H9 (cell line): Measurements from ENCODE around the gene XPC. TPM values are rescaled to one million over a fixed set of nuclear protein-coding genes. Genes with fewer than 3 reads are reported as not detected.

ENCODE experiments used
- DNase-seq: peaks from one replicate; pipeline ENCODE4 v3.0.0-alpha.2; 2017
- H2AFZ ChIP-seq: one replicate; pipeline ENCODE4 v1.6.1; 2013; ENCODE audit warnings: mild to moderate bottlenecking, low read length, control low read depth, moderate library complexity
- H2AK5ac ChIP-seq: 2 replicates; pipeline ENCODE4 v1.6.1; 2013; ENCODE audit warnings: low read length, control low read depth, mixed read lengths; ENCODE audit not compliant: insufficient read length
- H2BK120ac ChIP-seq: one replicate; pipeline ENCODE4 v1.6.1; 2013; ENCODE audit warnings: low read depth, mild to moderate bottlenecking, low read length, control low read depth, inconsistent platforms; ENCODE audit not compliant: poor library complexity, severe bottlenecking
- H2BK12ac ChIP-seq: 2 replicates; pipeline ENCODE4 v1.6.1; 2013; ENCODE audit warnings: low read length, control low read depth, mixed read lengths, low read depth; ENCODE audit not compliant: insufficient read length
- H2BK15ac ChIP-seq: 2 replicates; pipeline ENCODE4 v1.6.1; 2013; ENCODE audit warnings: low read depth, low read length, control low read depth
- H2BK20ac ChIP-seq: one replicate; pipeline ENCODE4 v1.6.1; 2013; ENCODE audit warnings: low read depth, mild to moderate bottlenecking, low read length, control low read depth, inconsistent platforms; ENCODE audit not compliant: poor library complexity, severe bottlenecking
- H2BK5ac ChIP-seq: 2 replicates; pipeline ENCODE4 v1.6.1; 2013; ENCODE audit warnings: low read length, control low read depth, mixed read lengths; ENCODE audit not compliant: insufficient read length
- H3K14ac ChIP-seq: 2 replicates; pipeline ENCODE4 v1.6.1; 2013; ENCODE audit warnings: low read length, control low read depth; ENCODE audit not compliant: insufficient read depth
- H3K18ac ChIP-seq: 2 replicates; pipeline ENCODE4 v1.6.1; 2013; ENCODE audit warnings: low read depth, mild to moderate bottlenecking, mixed read lengths, low read length, control low read depth; ENCODE audit not compliant: insufficient read length
- H3K23ac ChIP-seq: 2 replicates; pipeline ENCODE4 v1.6.1; 2013; ENCODE audit warnings: low read length, control low read depth, mixed read lengths, low read depth; ENCODE audit not compliant: insufficient read length
- H3K23me2 ChIP-seq: 2 replicates; pipeline ENCODE4 v1.6.1; 2013; ENCODE audit warnings: low read depth, mild to moderate bottlenecking, mixed read lengths, low read length, control low read depth; ENCODE audit not compliant: insufficient read length, poor library complexity, severe bottlenecking
- H3K27ac ChIP-seq: 2 replicates; pipeline ENCODE4 v1.5.1; 2013; ENCODE audit warnings: low read length, control low read depth, mixed read lengths, low read depth; ENCODE audit not compliant: insufficient read length
- H3K27me3 ChIP-seq: 2 replicates; pipeline ENCODE4 v1.6.1; 2013; ENCODE audit warnings: low read length, control low read depth, inconsistent platforms; ENCODE audit not compliant: insufficient read depth
- H3K4ac ChIP-seq: 2 replicates; pipeline ENCODE4 v1.6.1; 2013; ENCODE audit warnings: low read depth, mild to moderate bottlenecking, control low read depth, inconsistent platforms, low read length, moderate library complexity
- H3K4me1 ChIP-seq: 2 replicates; pipeline ENCODE4 v1.6.1; 2013; ENCODE audit warnings: low read length, control low read depth, inconsistent platforms; ENCODE audit not compliant: insufficient read depth
- H3K4me2 ChIP-seq: 2 replicates; pipeline ENCODE4 v1.6.1; 2013; ENCODE audit warnings: low read length, control low read depth, mixed read lengths; ENCODE audit not compliant: insufficient read length, insufficient read depth
- H3K56ac ChIP-seq: 2 replicates; pipeline ENCODE4 v1.6.1; 2013; ENCODE audit warnings: low read depth, mild to moderate bottlenecking, mixed read lengths, low read length, control low read depth; ENCODE audit not compliant: insufficient read length
- H3K79me1 ChIP-seq: 2 replicates; pipeline ENCODE4 v1.6.1; 2013; ENCODE audit warnings: low read depth, mild to moderate bottlenecking, moderate library complexity, low read length, control low read depth, inconsistent platforms; ENCODE audit not compliant: insufficient read depth, poor library complexity, severe bottlenecking
- H3K79me2 ChIP-seq: 2 replicates; pipeline ENCODE4 v1.6.1; 2013; ENCODE audit warnings: low read length, control low read depth, inconsistent platforms; ENCODE audit not compliant: insufficient read depth
- H3K9ac ChIP-seq: 2 replicates; pipeline ENCODE4 v1.6.1; 2013; ENCODE audit warnings: low read length, control low read depth, mixed read lengths; ENCODE audit not compliant: insufficient read length; ENCODE audit errors: extremely low read depth
- H3K9me3 ChIP-seq: one replicate; pipeline ENCODE4 v1.6.1; 2013; ENCODE audit warnings: low read depth, low read length, inconsistent platforms; ENCODE audit not compliant: control insufficient read depth
- H3T11ph ChIP-seq: one replicate; pipeline ENCODE4 v1.6.1; 2013; ENCODE audit warnings: mild to moderate bottlenecking, low read length, control low read depth, inconsistent platforms
- H4K20me1 ChIP-seq: one replicate; pipeline ENCODE4 v1.6.1; 2013; ENCODE audit not compliant: control insufficient read depth, insufficient read length, insufficient read depth
- H4K5ac ChIP-seq: 2 replicates; pipeline ENCODE4 v1.6.1; 2013; ENCODE audit warnings: low read depth, mild to moderate bottlenecking, mixed read lengths, low read length, control low read depth; ENCODE audit not compliant: insufficient read length
- H4K8ac ChIP-seq: replicated peaks from 2 replicates; pipeline ENCODE4 v1.6.1; 2013; ENCODE audit warnings: low read length, control low read depth, mixed read lengths, low read depth; ENCODE audit not compliant: insufficient read length
- H4K91ac ChIP-seq: 2 replicates; pipeline ENCODE4 v1.6.1; 2013; ENCODE audit warnings: low read depth, mild to moderate bottlenecking, moderate library complexity, mixed read lengths, low read length, control low read depth; ENCODE audit not compliant: insufficient read length
- H3K27ac Mint-ChIP-seq, 3 experiments: 2 replicates in 2 of 3; 3 replicates in 1 of 3; pipeline ENCODE4 v1.8.0; 2020 to 2021; ENCODE audit warnings: mixed read lengths in 3 of 3, mild to moderate bottlenecking in 1 of 3, moderate library complexity in 1 of 3
- H3K27me3 Mint-ChIP-seq: 2 replicates; pipeline ENCODE4 v1.8.0; 2021; ENCODE audit warnings: low read depth, mild to moderate bottlenecking, moderate library complexity, mixed read lengths
- H3K36me3 Mint-ChIP-seq, 3 experiments: 2 replicates in 2 of 3; 3 replicates in 1 of 3; pipeline ENCODE4 v1.8.0; 2020 to 2021; ENCODE audit warnings: low read depth in 3 of 3, mixed read lengths in 3 of 3; ENCODE audit not compliant: insufficient read depth in 1 of 3
- H3K4me1 Mint-ChIP-seq, 2 experiments: 2 replicates each; pipeline ENCODE4 v1.8.0; 2020; ENCODE audit warnings: mixed read lengths in 2 of 2
- H3K4me3 Mint-ChIP-seq, 2 experiments: 2 replicates in 1 of 2; 3 replicates in 1 of 2; pipeline ENCODE4 v1.8.0; 2020 to 2021; ENCODE audit warnings: mild to moderate bottlenecking in 2 of 2, mixed read lengths in 2 of 2, moderate library complexity in 1 of 2
- H3K9me3 Mint-ChIP-seq, 2 experiments: 2 replicates in 1 of 2; 3 replicates in 1 of 2; pipeline ENCODE4 v1.8.0; 2020; ENCODE audit warnings: mild to moderate bottlenecking in 2 of 2, mixed read lengths in 2 of 2, moderate library complexity in 1 of 2
- total RNA-seq: library from RNA; stranded (reverse); gene quantifications from 2 replicates; pipeline ENCODE4 v1.2.1, GENCODE V29; 2021
- TF ChIP-seq, protein P1 (sequence below): fragments of 200-600 bp; sonication (generic); conservative IDR thresholded peaks from 3 replicates; pipeline ENCODE4 v1.8.0; 2021; ENCODE audit warnings: antibody characterized with exemption, mild to moderate bottlenecking

Gene XPC
- total RNA-seq, 1 experiment from 2014 or later = 30.3 TPM

- H3K27me3 Mint-ChIP-seq = peaks cover 17% of the 10 kb centered on the region
- Histone ChIP-seq H2BK120ac (no peak overlapping the region), H2AFZ (no peak overlapping the region), H2BK15ac (no peak overlapping the region), H3K79me2 (no peaks in the 10 kb centered on the region), H3K56ac (no peak overlapping the region), H2AK5ac (no peak overlapping the region), H3T11ph (no peak overlapping the region), H3K9ac (no peak overlapping the region), H3K4ac (no peak overlapping the region), H3K14ac (no peak overlapping the region), H2BK12ac (no peak overlapping the region), H4K91ac (no peak overlapping the region), H3K23me2 (peaks cover 4% of the 10 kb centered on the region), H3K23ac (no peak overlapping the region), H3K27ac (no peak overlapping the region), H3K4me2 (no peak overlapping the region), H3K4me1 (no peaks in the 10 kb centered on the region; the same call in 1 of the 2 replicates), H3K79me1 (no peaks in the 10 kb centered on the region), H2BK5ac (no peak overlapping the region), H4K5ac (no peak overlapping the region), H3K27me3 (no peaks in the 10 kb centered on the region), H2BK20ac (no peak overlapping the region), H4K8ac (no peak overlapping the region), H3K9me3 (no peaks in the 10 kb centered on the region), H4K20me1 (no peaks in the 10 kb centered on the region), H3K18ac (no peak overlapping the region)
- no peak overlapping the region for H3K27ac Mint-ChIP-seq
- peaks cover 1 to 20% (median 7%) of the 10 kb centered on the region in 3 experiments; a peak in 6 of 7 replicates for H3K36me3 Mint-ChIP-seq
- H3K4me3 Mint-ChIP-seq = no peak overlapping the region
- H3K4me1 Mint-ChIP-seq = peaks cover 6 to 7% of the 10 kb centered on the region in 2 experiments; a peak in 3 of 4 replicates
- TF ChIP-seq, protein P1, sequence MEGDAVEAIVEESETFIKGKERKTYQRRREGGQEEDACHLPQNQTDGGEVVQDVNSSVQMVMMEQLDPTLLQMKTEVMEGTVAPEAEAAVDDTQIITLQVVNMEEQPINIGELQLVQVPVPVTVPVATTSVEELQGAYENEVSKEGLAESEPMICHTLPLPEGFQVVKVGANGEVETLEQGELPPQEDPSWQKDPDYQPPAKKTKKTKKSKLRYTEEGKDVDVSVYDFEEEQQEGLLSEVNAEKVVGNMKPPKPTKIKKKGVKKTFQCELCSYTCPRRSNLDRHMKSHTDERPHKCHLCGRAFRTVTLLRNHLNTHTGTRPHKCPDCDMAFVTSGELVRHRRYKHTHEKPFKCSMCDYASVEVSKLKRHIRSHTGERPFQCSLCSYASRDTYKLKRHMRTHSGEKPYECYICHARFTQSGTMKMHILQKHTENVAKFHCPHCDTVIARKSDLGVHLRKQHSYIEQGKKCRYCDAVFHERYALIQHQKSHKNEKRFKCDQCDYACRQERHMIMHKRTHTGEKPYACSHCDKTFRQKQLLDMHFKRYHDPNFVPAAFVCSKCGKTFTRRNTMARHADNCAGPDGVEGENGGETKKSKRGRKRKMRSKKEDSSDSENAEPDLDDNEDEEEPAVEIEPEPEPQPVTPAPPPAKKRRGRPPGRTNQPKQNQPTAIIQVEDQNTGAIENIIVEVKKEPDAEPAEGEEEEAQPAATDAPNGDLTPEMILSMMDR = no peak
- H3K9me3 Mint-ChIP-seq = peaks cover 32% of the 10 kb centered on the region in 2 experiments
- no peak for DNase-seq
These were observed 40.0 kb upstream of the XPC start for GRCh38 chr3:14218355-14218754.
